SK-N-SH (cell line): Measurements from ENCODE around the gene CHCHD1. TPM values are rescaled to one million over a fixed set of nuclear protein-coding genes. Genes with fewer than 3 reads are reported as not detected.

ENCODE experiments used
- CTCF ChIA-PET: fragments of 300-600, 350-600 bp; formaldehyde crosslinking; extraction: SDS; loops from one replicate; lab custom pipeline; 2021; lab: Yijun Ruan, JAX
- POLR2A ChIA-PET: fragments of 350-600 bp; sonication (Branson Sonifier 250); formaldehyde crosslinking; extraction: SDS; loops from one replicate; lab custom pipeline; 2020; ENCODE audit warnings: antibody characterized with exemption, inconsistent platforms; lab: Yijun Ruan, JAX
- DNase-seq: peaks from one replicate; pipeline ENCODE4 v3.0.0; 2012
- H2AFZ ChIP-seq: fragments of 200-600 bp; sonication (generic); 2 replicates; pipeline ENCODE4 v1.8.1; 2016; ENCODE audit warnings: antibody characterized with exemption, mild to moderate bottlenecking, low read depth
- H3F3A ChIP-seq: fragments of 200-600 bp; sonication (generic); replicated peaks from 2 replicates; pipeline ENCODE3; 2016; ENCODE audit warnings: antibody characterized with exemption, mild to moderate bottlenecking; ENCODE audit not compliant: insufficient read depth
- H3K27ac ChIP-seq, 2 experiments: fragments of 200-500 bp in 1 of 2; fragments of 200-600 bp in 1 of 2; sonication (Bioruptor generic) in 1 of 2; sonication (generic), shearing (Covaris generic) in 1 of 2; 2 replicates each; pipeline versions ENCODE4 v1.5.1 to v1.6.1; 2014 to 2016; ENCODE audit warnings: low read depth in 2 of 2, inconsistent platforms in 1 of 2, low read length in 1 of 2, mild to moderate bottlenecking in 1 of 2, mixed read lengths in 1 of 2
- H3K27me3 ChIP-seq: fragments of 200-600 bp; sonication (generic), shearing (Covaris generic); 2 replicates; pipeline ENCODE4 v1.6.1; 2016; ENCODE audit warnings: mixed run types; ENCODE audit not compliant: insufficient read depth
- H3K36me3 ChIP-seq, 2 experiments: fragments of 200-500 bp in 1 of 2; fragments of 200-600 bp in 1 of 2; sonication (Bioruptor generic) in 1 of 2; sonication (generic) in 1 of 2; replicated peaks in 1 of 2; 2 replicates each; pipeline versions ENCODE3 to v1.5.1; 2014 to 2016; ENCODE audit warnings: low read length in 1 of 2, mild to moderate bottlenecking in 1 of 2; ENCODE audit not compliant: insufficient read depth in 2 of 2, control insufficient read depth in 1 of 2
- H3K4me1 ChIP-seq, 2 experiments: fragments of 200-500 bp in 1 of 2; fragments of 200-600 bp in 1 of 2; sonication (Bioruptor generic) in 1 of 2; sonication (generic), shearing (Covaris generic) in 1 of 2; 2 replicates each; pipeline versions ENCODE4 v1.5.1 to v1.6.1; 2014 to 2016; ENCODE audit warnings: low read depth in 1 of 2, low read length in 1 of 2, mixed run types in 1 of 2; ENCODE audit not compliant: insufficient read depth in 2 of 2, control insufficient read depth in 1 of 2
- H3K4me2 ChIP-seq: fragments of 200-600 bp; sonication (generic), shearing (Covaris generic); 2 replicates; pipeline ENCODE4 v1.6.1; 2017; ENCODE audit warnings: mixed run types
- H3K4me3 ChIP-seq, 2 experiments: fragments of 200-500 bp in 1 of 2; fragments of 200-600 bp in 1 of 2; sonication (Bioruptor generic) in 1 of 2; sonication (generic), shearing (Covaris generic) in 1 of 2; 2 replicates each; pipeline versions ENCODE4 v1.5.1 to v1.8.1; 2014 to 2016; ENCODE audit warnings: low read depth in 2 of 2, inconsistent platforms in 1 of 2, low read length in 1 of 2, mild to moderate bottlenecking in 1 of 2, mixed read lengths in 1 of 2, moderate library complexity in 1 of 2
- H3K79me2 ChIP-seq: fragments of 200-600 bp; sonication (generic); 2 replicates; pipeline ENCODE4 v1.8.1; 2017; ENCODE audit warnings: mild to moderate bottlenecking; ENCODE audit not compliant: insufficient read depth
- H3K9ac ChIP-seq: fragments of 200-600 bp; sonication (generic); 2 replicates; pipeline ENCODE4 v1.6.1; 2017; ENCODE audit warnings: mixed run types
- H3K9me2 ChIP-seq: fragments of 200-600 bp; sonication (generic); 2 replicates; pipeline ENCODE4 v1.6.1; 2017; ENCODE audit warnings: mixed run types
- H3K9me3 ChIP-seq: fragments of 200-600 bp; sonication (generic); 2 replicates; pipeline ENCODE4 v1.6.1; 2017; ENCODE audit warnings: mixed run types, mild to moderate bottlenecking, moderate library complexity
- H4K20me1 ChIP-seq: fragments of 200-600 bp; sonication (generic); 2 replicates; pipeline ENCODE4 v1.6.1; 2017; ENCODE audit warnings: mild to moderate bottlenecking, mixed run types; ENCODE audit not compliant: insufficient read depth
- CTCF ChIP-seq: fragments of 200-600 bp; sonication (generic); IDR thresholded peaks from 2 replicates; pipeline ENCODE4 v1.6.1; 2017; ENCODE audit warnings: antibody characterized with exemption, mild to moderate bottlenecking, moderate library complexity
- EP300 ChIP-seq, 2 experiments: IDR thresholded peaks; 2 replicates each; pipeline versions ENCODE4 v1.4.0 to v1.6.1; 2012; ENCODE audit warnings: borderline replicate concordance in 1 of 2, low read depth in 1 of 2, low read length in 1 of 2
- FOXJ3 ChIP-seq: sonication (generic); formaldehyde crosslinking; IDR thresholded peaks from 2 replicates; pipeline ENCODE4 v1.5.1; 2020; ENCODE audit warnings: mild to moderate bottlenecking, missing genetic modification reagents
- GABPA ChIP-seq: IDR thresholded peaks from 2 replicates; pipeline ENCODE4 v1.4.0; 2012; ENCODE audit warnings: low read depth, mild to moderate bottlenecking
- GATA2 ChIP-seq: sonication (generic); formaldehyde crosslinking; IDR thresholded peaks from 2 replicates; pipeline ENCODE4 v1.5.0; 2020; ENCODE audit warnings: mild to moderate bottlenecking, missing genetic modification reagents
- MAX ChIP-seq: IDR thresholded peaks from 2 replicates; pipeline ENCODE4 v1.4.0; 2012; ENCODE audit warnings: low read depth
- MEF2A ChIP-seq: IDR thresholded peaks from 2 replicates; pipeline ENCODE4 v1.4.0; 2012; ENCODE audit warnings: low read depth, borderline replicate concordance
- MXI1 ChIP-seq: IDR thresholded peaks from 2 replicates; pipeline ENCODE4 v1.6.1; 2012; ENCODE audit warnings: mild to moderate bottlenecking, low read depth, low read length, improper control_type of control experiment
- RAD21 ChIP-seq: IDR thresholded peaks from 2 replicates; pipeline ENCODE4 v1.6.1; 2012; ENCODE audit warnings: mild to moderate bottlenecking, low read length
- RCOR1 ChIP-seq: fragments of 150-350 bp; IDR thresholded peaks from 2 replicates; pipeline ENCODE4 v1.6.1; 2017; ENCODE audit warnings: antibody characterized with exemption, low read length
- REST ChIP-seq: IDR thresholded peaks from 2 replicates; pipeline ENCODE4 v1.6.1; 2012; ENCODE audit warnings: mild to moderate bottlenecking, low read depth, low read length, moderate library complexity
- RXRA ChIP-seq: IDR thresholded peaks from 2 replicates; pipeline ENCODE4 v1.4.0; 2012; ENCODE audit warnings: low read depth, mild to moderate bottlenecking, borderline replicate concordance
- TAF1 ChIP-seq: IDR thresholded peaks from 2 replicates; pipeline ENCODE4 v1.6.1; 2012; ENCODE audit warnings: low read depth, mild to moderate bottlenecking, low read length, moderate library complexity, borderline replicate concordance
- TCF12 ChIP-seq: IDR thresholded peaks from 2 replicates; pipeline ENCODE4 v1.4.0; 2012
- TEAD4 ChIP-seq: IDR thresholded peaks from 2 replicates; pipeline ENCODE4 v1.4.0; 2012; ENCODE audit warnings: mild to moderate bottlenecking, borderline replicate concordance; ENCODE audit not compliant: insufficient read depth
- USF1 ChIP-seq: IDR thresholded peaks from 2 replicates; pipeline ENCODE4 v1.4.0; 2012; ENCODE audit warnings: low read depth, borderline replicate concordance
- ZBTB33 ChIP-seq: IDR thresholded peaks from 2 replicates; pipeline ENCODE4 v1.4.0; 2012; ENCODE audit warnings: low read depth, borderline replicate concordance
- WGBS: methylation state at CpG from one replicate; pipeline ENCODE4 v1.1.6; 2017; ENCODE audit warnings: low lambda C conversion rate; 5-methylcytosine and 5-hydroxymethylcytosine counted together
- polyA plus RNA-seq, 3 experiments: library from polyadenylated mRNA; depleted of rRNA; stranded (reverse); fragments of >200 nt; gene quantifications; 2 replicates each; pipeline ENCODE4 v1.2.3, GENCODE V29; 2012

CHCHD1 gene
- polyA plus RNA-seq, 1 of the 3 experiments (the other 2 are of a cell fraction): 60.9 TPM

GRCh38 chr10:73746721-73747120 is 35.1 kb upstream of the CHCHD1 start (continued):
- TF ChIP-seq REST (no peak), USF1 (no peak)

- Histone ChIP-seq H4K20me1 (peaks cover 18% of the 10 kb centered on the region), H3K9me3 (no peaks in the 10 kb centered on the region), H3K4me2 (no peak overlapping the region), H3F3A (no peaks in the 10 kb centered on the region), H2AFZ (no peak overlapping the region), H3K4me3 (no peak overlapping the region), H3K36me3 (peaks cover 51 to 76% of the 10 kb centered on the region in 2 experiments), H3K27ac (no peak overlapping the region), H3K27me3 (no peaks in the 10 kb centered on the region), H3K9ac (no peak overlapping the region), H3K79me2 (peaks cover 93% of the 10 kb centered on the region), H3K4me1 (peaks cover 0 to 2% of the 10 kb centered on the region in 2 experiments; a peak in 1 of 4 replicates), H3K9me2 (no peaks in the 10 kb centered on the region)
- DNase-seq: no peak
- POLR2A ChIA-PET: no interaction called here
- CTCF ChIA-PET: no interaction called here
- 83% methylated on average over 1 of the region's 1 CpG for WGBS
- no peak for TF ChIP-seq RCOR1
- no peak for TF ChIP-seq REST
- TF ChIP-seq RAD21: no peak
- no peak for TF ChIP-seq MEF2A
- TF ChIP-seq RXRA: no peak
- TF ChIP-seq MXI1: no peak
- no peak for TF ChIP-seq GATA2 (CRISPR knock-in tag)
- TF ChIP-seq TCF12: no peak
- no peak for TF ChIP-seq USF1
- TF ChIP-seq FOXJ3 (CRISPR knock-in tag): no peak
- no peak for TF ChIP-seq GABPA
- no peak for TF ChIP-seq MAX
- no peak for TF ChIP-seq CTCF
- TF ChIP-seq TAF1: no peak
- TF ChIP-seq ZBTB33: no peak
- TF ChIP-seq TEAD4: no peak
- no peak for TF ChIP-seq EP300 (IDR thresholded peaks at IDR 0.05; ENCODE audit: borderline replicate concordance in 1 of 2, low read depth in 1 of 2, low read length in 1 of 2)
- TF ChIP-seq, all 33 proteins: peak for 0
Observed at GRCh38 chr10:73750819-73751218, 31.0 kb upstream of the CHCHD1 start.
